ENCODE data around the gene PADI3.

PADI3 gene

DNA sequence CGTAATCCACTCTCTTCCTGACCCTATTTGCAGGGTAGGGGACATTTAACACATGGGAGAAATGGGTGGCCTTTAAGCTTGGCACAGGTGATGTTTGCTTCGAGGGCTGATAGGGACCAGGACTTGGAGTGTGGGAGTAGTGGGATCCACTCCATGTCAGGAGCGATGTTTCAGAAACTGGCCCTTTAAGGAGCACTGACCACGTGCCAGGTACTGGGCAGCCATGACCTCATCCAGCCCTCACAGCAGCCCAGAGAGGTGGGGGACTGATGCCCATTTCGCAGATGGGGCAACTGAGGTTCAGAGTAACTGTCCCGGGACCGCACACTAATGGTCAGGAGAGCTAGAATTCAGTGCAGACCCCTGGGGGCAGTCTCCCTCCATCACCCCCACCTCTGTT lies 11.4 kb downstream of the PADI3 start:
- WGBS: 86% methylated on average over 7 of the region's 7 CpGs
- Histone ChIP-seq H3K27ac (ENCODE audit: low read depth, low read length) (no peak overlapping the region), H3K36me3 (ENCODE audit: insufficient read depth, low read length) (no peaks in the 10 kb centered on the region), H3K9ac (ENCODE audit: low read depth, low read length) (no peak overlapping the region), H3K27me3 (ENCODE audit: insufficient read depth, low read length) (no peaks in the 10 kb centered on the region), H3K4me3 (ENCODE audit: low read length) (no peak overlapping the region), H3K4me1 (ENCODE audit: insufficient read depth, low read length) (no peaks in the 10 kb centered on the region), H3K9me3 (ENCODE audit: insufficient read depth, low read depth, low read length) (0 out of 2 replicates have a peak, but pooled peaks cover 2% of the 10 kb centered on the region)

- H3K27me3 ChIP-seq (ENCODE audit: insufficient read depth, low read length): no peaks in the 10 kb centered on the region
- H3K36me3 ChIP-seq (ENCODE audit: insufficient read depth, low read length): no peaks in the 10 kb centered on the region
- H3K27ac ChIP-seq (ENCODE audit: low read depth, low read length): no peak overlapping the region
- H3K4me3 ChIP-seq (ENCODE audit: low read length): no peak overlapping the region
- 0 out of 2 replicates have a peak, but pooled peaks cover 2% of the 10 kb centered on the region for H3K9me3 ChIP-seq (ENCODE audit: insufficient read depth, low read depth, low read length)
- no peaks in the 10 kb centered on the region for H3K4me1 ChIP-seq (ENCODE audit: insufficient read depth, low read length)
- no peak overlapping the region for H3K9ac ChIP-seq (ENCODE audit: low read depth, low read length)
- 91% methylated on average over 4 of the region's 5 CpGs for WGBS
These were observed 11.8 kb downstream of the PADI3 start for GRCh38 chr1:17260738-17261137.

GRCh38 chr1:17263936-17264335 lies 15.0 kb downstream of the PADI3 start:
- Histone ChIP-seq H3K9ac (ENCODE audit: low read depth, low read length) (no peak overlapping the region), H3K27me3 (ENCODE audit: insufficient read depth, low read length) (no peaks in the 10 kb centered on the region), H3K4me3 (ENCODE audit: low read length) (no peak overlapping the region), H3K9me3 (ENCODE audit: insufficient read depth, low read depth, low read length) (0 out of 2 replicates have a peak, but pooled peaks cover 2% of the 10 kb centered on the region), H3K36me3 (ENCODE audit: insufficient read depth, low read length) (no peaks in the 10 kb centered on the region), H3K27ac (ENCODE audit: low read depth, low read length) (no peak overlapping the region), H3K4me1 (ENCODE audit: insufficient read depth, low read length) (no peaks in the 10 kb centered on the region)

GRCh38 chr1:17264470-17264869 lies 15.6 kb downstream of the PADI3 start:
- H3K4me3 ChIP-seq (ENCODE audit: low read length): no peak overlapping the region
- no peak overlapping the region for H3K27ac ChIP-seq (ENCODE audit: low read depth, low read length)
- no peaks in the 10 kb centered on the region for H3K36me3 ChIP-seq (ENCODE audit: insufficient read depth, low read length)
- WGBS: 87% methylated on average over 5 of the region's 5 CpGs
- H3K9ac ChIP-seq (ENCODE audit: low read depth, low read length): no peak overlapping the region
- H3K4me1 ChIP-seq (ENCODE audit: insufficient read depth, low read length): no peaks in the 10 kb centered on the region
- H3K27me3 ChIP-seq (ENCODE audit: insufficient read depth, low read length): no peaks in the 10 kb centered on the region
- 0 out of 2 replicates have a peak, but pooled peaks cover 2% of the 10 kb centered on the region for H3K9me3 ChIP-seq (ENCODE audit: insufficient read depth, low read depth, low read length)

DNA sequence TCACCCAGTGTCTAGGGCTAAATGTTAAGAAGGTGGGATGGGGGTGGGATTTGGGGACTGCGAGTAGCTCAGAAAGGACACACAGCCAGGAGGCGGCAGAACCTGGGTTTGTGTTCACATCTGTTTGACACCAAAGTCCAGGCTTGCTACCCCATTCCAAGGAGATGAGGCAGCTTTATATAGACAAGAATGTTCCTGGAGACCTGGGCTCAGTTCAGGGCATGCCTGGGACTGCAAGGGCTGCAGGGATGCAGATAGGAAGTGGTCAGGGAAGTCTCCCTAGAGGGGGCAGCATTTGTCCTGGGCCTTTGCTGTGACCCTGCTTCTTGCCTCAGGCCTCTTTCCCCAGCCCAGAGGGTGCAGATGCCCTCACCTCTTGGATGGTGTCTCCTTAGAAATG lies 16.3 kb downstream of the PADI3 start:
- H3K27ac ChIP-seq (ENCODE audit: low read depth, low read length): no peak overlapping the region

GRCh38 chr1:17265950-17266349 lies 17.1 kb downstream of the PADI3 start:
- Histone ChIP-seq H3K36me3 (ENCODE audit: insufficient read depth, low read length) (no peaks in the 10 kb centered on the region), H3K27me3 (ENCODE audit: insufficient read depth, low read length) (no peaks in the 10 kb centered on the region), H3K9ac (ENCODE audit: low read depth, low read length) (no peak overlapping the region), H3K27ac (ENCODE audit: low read depth, low read length) (no peak overlapping the region), H3K4me1 (ENCODE audit: insufficient read depth, low read length) (no peaks in the 10 kb centered on the region), H3K4me3 (ENCODE audit: low read length) (no peak overlapping the region), H3K9me3 (ENCODE audit: insufficient read depth, low read depth, low read length) (0 out of 2 replicates have a peak, but pooled peaks cover 2% of the 10 kb centered on the region)
- WGBS: 92% methylated on average over 4 of the region's 4 CpGs

More for the DNA sequence above, 16.3 kb downstream of the PADI3 start:
- Histone ChIP-seq H3K4me3 (ENCODE audit: low read length) (no peak overlapping the region), H3K4me1 (ENCODE audit: insufficient read depth, low read length) (no peaks in the 10 kb centered on the region), H3K9me3 (ENCODE audit: insufficient read depth, low read depth, low read length) (0 out of 2 replicates have a peak, but pooled peaks cover 2% of the 10 kb centered on the region), H3K9ac (ENCODE audit: low read depth, low read length) (no peak overlapping the region), H3K36me3 (ENCODE audit: insufficient read depth, low read length) (no peaks in the 10 kb centered on the region), H3K27me3 (ENCODE audit: insufficient read depth, low read length) (no peaks in the 10 kb centered on the region)
- 72% methylated on average over 2 of the region's 2 CpGs for WGBS

GRCh38 chr1:17270891-17271765 lies 22.2 kb downstream of the PADI3 start:
- WGBS: 93% methylated on average over 23 of the region's 23 CpGs
- Histone ChIP-seq H3K9ac (ENCODE audit: low read depth, low read length) (no peak overlapping the region), H3K9me3 (ENCODE audit: insufficient read depth, low read depth, low read length) (no peaks in the 10 kb centered on the region), H3K36me3 (ENCODE audit: insufficient read depth, low read length) (no peaks in the 10 kb centered on the region), H3K27ac (ENCODE audit: low read depth, low read length) (no peak overlapping the region), H3K4me3 (ENCODE audit: low read length) (no peak overlapping the region), H3K4me1 (ENCODE audit: insufficient read depth, low read length) (no peaks in the 10 kb centered on the region), H3K27me3 (ENCODE audit: insufficient read depth, low read length) (no peaks in the 10 kb centered on the region)

GRCh38 chr1:17272066-17272465 lies 23.2 kb downstream of the PADI3 start:
- Histone ChIP-seq H3K36me3 (ENCODE audit: insufficient read depth, low read length) (no peaks in the 10 kb centered on the region), H3K9me3 (ENCODE audit: insufficient read depth, low read depth, low read length) (no peaks in the 10 kb centered on the region), H3K4me3 (ENCODE audit: low read length) (no peak overlapping the region), H3K9ac (ENCODE audit: low read depth, low read length) (no peak overlapping the region), H3K27ac (ENCODE audit: low read depth, low read length) (no peak overlapping the region), H3K27me3 (ENCODE audit: insufficient read depth, low read length) (no peaks in the 10 kb centered on the region), H3K4me1 (ENCODE audit: insufficient read depth, low read length) (no peaks in the 10 kb centered on the region)
- 86% methylated on average over 6 of the region's 6 CpGs for WGBS

GRCh38 chr1:17272646-17273045 lies 23.7 kb downstream of the PADI3 start:
- H3K4me3 ChIP-seq (ENCODE audit: low read length): no peak overlapping the region
- no peaks in the 10 kb centered on the region for H3K36me3 ChIP-seq (ENCODE audit: insufficient read depth, low read length)
- 94% methylated on average over 4 of the region's 4 CpGs for WGBS
- H3K4me1 ChIP-seq (ENCODE audit: insufficient read depth, low read length): no peaks in the 10 kb centered on the region
- H3K9me3 ChIP-seq (ENCODE audit: insufficient read depth, low read depth, low read length): no peaks in the 10 kb centered on the region
- H3K27me3 ChIP-seq (ENCODE audit: insufficient read depth, low read length): no peaks in the 10 kb centered on the region
- no peak overlapping the region for H3K27ac ChIP-seq (ENCODE audit: low read depth, low read length)
- no peak overlapping the region for H3K9ac ChIP-seq (ENCODE audit: low read depth, low read length)

DNA sequence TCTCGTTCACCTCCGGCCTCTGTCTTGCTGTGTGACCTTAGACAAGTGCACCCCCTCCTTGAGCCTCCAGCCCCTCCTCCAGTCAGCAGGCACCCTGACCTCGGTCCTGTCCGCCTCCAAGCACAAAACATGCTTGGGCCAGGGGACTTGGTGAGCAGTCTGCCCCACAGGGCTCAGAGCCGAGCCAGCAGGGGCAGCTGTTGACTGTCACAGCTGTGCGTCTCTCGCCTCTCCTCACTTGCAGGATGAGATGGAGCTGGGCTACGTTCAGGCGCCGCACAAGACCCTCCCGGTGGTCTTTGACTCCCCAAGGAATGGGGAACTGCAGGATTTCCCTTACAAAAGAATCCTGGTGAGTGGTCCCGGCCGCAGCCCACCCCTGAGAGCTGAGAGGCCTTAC lies 24.2 kb downstream of the PADI3 start:
- 85% methylated on average over 13 of the region's 13 CpGs for WGBS
- H3K9me3 ChIP-seq (ENCODE audit: insufficient read depth, low read depth, low read length): no peaks in the 10 kb centered on the region
- no peaks in the 10 kb centered on the region for H3K36me3 ChIP-seq (ENCODE audit: insufficient read depth, low read length)
- H3K4me1 ChIP-seq (ENCODE audit: insufficient read depth, low read length): no peaks in the 10 kb centered on the region
- H3K9ac ChIP-seq (ENCODE audit: low read depth, low read length): no peak overlapping the region
- H3K4me3 ChIP-seq (ENCODE audit: low read length): no peak overlapping the region
- no peaks in the 10 kb centered on the region for H3K27me3 ChIP-seq (ENCODE audit: insufficient read depth, low read length)
- no peak overlapping the region for H3K27ac ChIP-seq (ENCODE audit: low read depth, low read length)

DNA sequence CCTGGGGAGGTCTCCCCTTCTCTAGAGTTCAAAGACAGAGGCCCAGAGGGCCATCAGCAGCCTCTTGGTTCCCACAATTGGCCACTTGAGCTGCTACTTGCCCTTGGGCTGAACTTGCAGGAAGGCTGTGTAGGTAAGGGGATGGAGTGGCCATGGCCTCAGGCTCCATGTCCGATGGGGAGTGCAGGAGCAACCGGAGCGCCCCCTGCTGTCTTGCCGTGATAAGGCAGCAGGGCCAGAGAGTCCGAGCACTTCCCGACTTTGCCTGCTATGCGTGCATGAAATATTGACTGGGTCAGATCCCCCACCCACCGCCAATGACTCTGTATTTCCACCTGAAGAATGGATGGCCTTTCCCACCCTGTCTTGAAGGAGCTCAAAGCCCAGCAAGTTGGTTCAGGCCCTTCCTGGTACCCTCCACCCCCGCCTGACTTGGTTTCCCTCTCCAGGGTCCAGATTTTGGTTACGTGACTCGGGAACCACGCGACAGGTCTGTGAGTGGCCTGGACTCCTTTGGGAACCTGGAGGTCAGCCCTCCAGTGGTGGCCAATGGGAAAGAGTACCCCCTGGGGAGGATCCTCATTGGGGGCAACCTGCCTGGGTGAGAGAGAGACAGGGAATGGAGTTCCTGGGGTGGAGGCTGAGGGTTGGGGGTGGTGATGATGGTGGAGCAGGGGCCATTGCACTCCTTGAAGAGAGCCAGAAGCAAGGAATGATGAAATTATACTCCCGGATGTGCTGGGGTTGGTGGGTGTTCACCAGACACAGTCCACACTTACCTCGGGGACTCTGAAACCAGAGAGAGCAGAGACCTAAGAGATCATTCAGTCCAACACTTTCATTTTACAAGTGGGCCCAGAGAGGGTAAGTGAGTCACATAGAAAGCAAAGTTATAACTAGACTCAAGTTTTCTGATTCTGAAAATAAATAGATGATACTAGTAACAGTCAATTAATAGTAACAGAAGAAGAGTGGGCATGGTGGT lies 25.6 kb downstream of the PADI3 start:
- 52% methylated on average over 15 of the region's 15 CpGs for WGBS
- no peaks in the 10 kb centered on the region for H3K36me3 ChIP-seq (ENCODE audit: insufficient read depth, low read length)

More for the DNA sequence above, 25.6 kb downstream of the PADI3 start:
- H3K27me3 ChIP-seq (ENCODE audit: insufficient read depth, low read length): no peaks in the 10 kb centered on the region
- no peaks in the 10 kb centered on the region for H3K4me1 ChIP-seq (ENCODE audit: insufficient read depth, low read length)
- no peaks in the 10 kb centered on the region for H3K9me3 ChIP-seq (ENCODE audit: insufficient read depth, low read depth, low read length)
- H3K9ac ChIP-seq (ENCODE audit: low read depth, low read length): no peak overlapping the region
- no peak overlapping the region for H3K4me3 ChIP-seq (ENCODE audit: low read length)
- no peak overlapping the region for H3K27ac ChIP-seq (ENCODE audit: low read depth, low read length)
